Mesendoderm (in vitro differentiated cells): ENCODE results near the gene RBFOX1.

Source experiments
- DNase-seq: peaks from one replicate; pipeline ENCODE4 v3.0.0; 2013
- H2AK5ac ChIP-seq: 2 replicates; pipeline ENCODE4 v1.6.1; 2013; ENCODE audit warnings: low read length, inconsistent platforms
- H2BK120ac ChIP-seq: 2 replicates; pipeline ENCODE4 v1.6.1; 2013; ENCODE audit warnings: low read depth, mild to moderate bottlenecking, low read length, moderate library complexity, mixed read lengths
- H2BK15ac ChIP-seq: replicated peaks from 2 replicates; pipeline ENCODE4 v1.6.1; 2013; ENCODE audit warnings: low read depth, mild to moderate bottlenecking, moderate library complexity
- H2BK5ac ChIP-seq: 2 replicates; pipeline ENCODE4 v1.6.1; 2013; ENCODE audit warnings: low read length, inconsistent platforms
- H3K18ac ChIP-seq: 2 replicates; pipeline ENCODE4 v1.6.1; 2013; ENCODE audit warnings: mild to moderate bottlenecking, low read length, mixed read lengths
- H3K23ac ChIP-seq: one replicate; pipeline ENCODE4 v1.6.1; 2013; ENCODE audit warnings: low read length
- H3K27ac ChIP-seq: 2 replicates; pipeline ENCODE4 v1.5.1; 2013; ENCODE audit warnings: low read depth, mild to moderate bottlenecking, inconsistent platforms, low read length, moderate library complexity
- H3K27me3 ChIP-seq: 2 replicates; pipeline ENCODE4 v1.6.1; 2013; ENCODE audit warnings: low read length, control low read depth, mild to moderate bottlenecking, inconsistent platforms; ENCODE audit not compliant: insufficient read depth, poor library complexity
- H3K36me3 ChIP-seq: 2 replicates; pipeline ENCODE4 v1.6.1; 2013; ENCODE audit warnings: low read length, inconsistent platforms; ENCODE audit not compliant: control insufficient read depth, insufficient read depth
- H3K4ac ChIP-seq: one replicate; pipeline ENCODE4 v1.6.1; 2013; ENCODE audit warnings: low read depth, mild to moderate bottlenecking, low read length, moderate library complexity
- H3K4me1 ChIP-seq: 2 replicates; pipeline ENCODE4 v1.6.1; 2013; ENCODE audit warnings: low read depth, low read length, inconsistent platforms; ENCODE audit not compliant: control insufficient read depth
- H3K4me2 ChIP-seq: 2 replicates; pipeline ENCODE4 v1.6.1; 2013; ENCODE audit warnings: low read length
- H3K4me3 ChIP-seq: 2 replicates; pipeline ENCODE4 v1.5.1; 2013; ENCODE audit warnings: mild to moderate bottlenecking, low read length
- H3K56ac ChIP-seq: one replicate; pipeline ENCODE4 v1.6.1; 2013; ENCODE audit warnings: low read length
- H3K79me1 ChIP-seq: 2 replicates; pipeline ENCODE4 v1.6.1; 2013; ENCODE audit warnings: low read length, inconsistent platforms
- H3K79me2 ChIP-seq: 2 replicates; pipeline ENCODE4 v1.6.1; 2013; ENCODE audit warnings: mild to moderate bottlenecking, low read length; ENCODE audit not compliant: control insufficient read depth, insufficient read depth
- H3K9ac ChIP-seq: 2 replicates; pipeline ENCODE4 v1.6.1; 2013; ENCODE audit warnings: low read length, inconsistent platforms
- H4K5ac ChIP-seq: one replicate; pipeline ENCODE4 v1.6.1; 2013; ENCODE audit warnings: low read length
- H4K8ac ChIP-seq: one replicate; pipeline ENCODE4 v1.6.1; 2013; ENCODE audit warnings: low read depth, mild to moderate bottlenecking, control low read depth, low read length, moderate library complexity
- WGBS: extraction: QIAGEN DNeasy Blood & Tissue Kit; methylation state at CpG from one replicate; pipeline ENCODE4 v1.1.7; 2013; ENCODE audit warnings: low lambda C conversion rate, missing lambda C conversion rate; ENCODE audit not compliant: insufficient coverage; ENCODE audit errors: extremely low coverage; 5-methylcytosine and 5-hydroxymethylcytosine counted together

Gene RBFOX1

DNA sequence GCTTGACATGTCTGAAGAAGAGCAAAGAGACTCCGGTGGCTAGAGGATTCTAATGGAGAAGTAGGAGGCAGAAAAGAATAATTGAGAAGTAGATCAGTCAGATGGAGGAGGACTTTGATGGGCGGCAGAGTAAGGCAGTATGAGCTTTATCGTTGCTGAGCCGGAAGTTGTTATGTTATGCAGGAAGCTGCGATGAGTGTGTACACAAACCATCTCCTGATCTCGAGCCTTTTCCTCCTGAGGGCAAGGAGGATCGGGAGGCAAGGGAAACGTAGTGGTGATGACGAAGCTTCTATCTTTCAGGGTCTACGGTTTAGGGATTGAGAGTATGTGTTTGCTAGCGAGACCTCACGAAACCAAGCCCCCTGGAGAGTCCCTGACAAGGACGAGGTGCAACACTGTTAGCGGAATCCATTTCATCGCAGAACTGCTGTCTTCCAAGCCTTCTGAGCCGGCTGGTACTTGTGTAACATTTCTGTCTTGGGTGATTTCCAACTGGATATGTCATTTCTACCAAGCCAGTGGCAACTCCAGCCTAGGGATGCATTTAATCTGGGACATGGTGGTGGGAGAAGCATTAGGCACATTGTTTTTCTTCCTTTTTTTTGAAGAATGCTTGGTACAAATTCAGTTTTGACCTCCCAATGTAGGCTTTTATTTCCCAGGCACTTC lies 45.5 kb downstream of the RBFOX1 start:
- Histone ChIP-seq H2BK15ac (no peak overlapping the region), H3K4ac (no peak overlapping the region), H3K36me3 (no peaks in the 10 kb centered on the region), H3K23ac (no peak overlapping the region), H4K8ac (no peak overlapping the region), H4K5ac (no peak overlapping the region), H3K4me1 (no peaks in the 10 kb centered on the region), H3K27me3 (no peaks in the 10 kb centered on the region), H3K27ac (no peak overlapping the region), H2BK5ac (no peak overlapping the region), H2AK5ac (no peak overlapping the region), H2BK120ac (no peak overlapping the region), H3K79me1 (no peaks in the 10 kb centered on the region), H3K18ac (no peak overlapping the region), H3K9ac (no peak overlapping the region), H3K79me2 (no peaks in the 10 kb centered on the region), H3K56ac (no peak overlapping the region), H3K4me3 (no peak overlapping the region), H3K4me2 (no peak overlapping the region)
- no peak for DNase-seq
- WGBS, result no CpG with 5 or more reads among the region's 16 CpGs

DNA sequence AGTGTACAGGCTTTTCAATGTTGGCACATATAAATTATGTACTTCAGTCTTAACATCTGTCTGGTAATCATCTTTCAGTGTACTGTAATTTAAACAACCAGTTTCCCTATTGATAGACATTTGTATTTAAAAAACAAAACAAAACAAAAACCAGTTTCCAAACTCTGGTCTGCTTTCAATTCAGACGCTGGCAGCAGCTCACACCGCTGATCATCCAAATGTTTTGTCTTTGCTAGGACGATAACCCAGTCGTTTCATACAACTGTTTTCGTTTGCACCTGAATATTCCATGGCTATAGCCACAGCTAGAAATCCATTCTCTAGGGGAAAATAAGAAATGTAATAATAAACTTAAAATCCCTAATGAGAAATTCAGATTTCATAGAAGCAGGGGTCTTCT lies 47.8 kb downstream of the RBFOX1 start:
- no peak overlapping the region for H3K23ac ChIP-seq
- no peak overlapping the region for H3K9ac ChIP-seq
- no peak overlapping the region for H4K5ac ChIP-seq
- no peaks in the 10 kb centered on the region for H3K36me3 ChIP-seq
- no peak overlapping the region for H3K4me2 ChIP-seq
- no peak overlapping the region for H2AK5ac ChIP-seq
- no peak overlapping the region for H3K4me3 ChIP-seq
- H2BK15ac ChIP-seq, result no peak overlapping the region
- no peaks in the 10 kb centered on the region for H3K4me1 ChIP-seq
- H3K27ac ChIP-seq, result no peak overlapping the region
- DNase-seq, result no peak
- H4K8ac ChIP-seq, result no peak overlapping the region
- H2BK120ac ChIP-seq, result no peak overlapping the region
- H3K56ac ChIP-seq, result no peak overlapping the region
- no peaks in the 10 kb centered on the region for H3K79me2 ChIP-seq
- H3K27me3 ChIP-seq, result no peaks in the 10 kb centered on the region
- no CpG with 5 or more reads among the region's 5 CpGs for WGBS
- no peaks in the 10 kb centered on the region for H3K79me1 ChIP-seq
- H3K4ac ChIP-seq, result no peak overlapping the region
- no peak overlapping the region for H2BK5ac ChIP-seq
- no peak overlapping the region for H3K18ac ChIP-seq

DNA sequence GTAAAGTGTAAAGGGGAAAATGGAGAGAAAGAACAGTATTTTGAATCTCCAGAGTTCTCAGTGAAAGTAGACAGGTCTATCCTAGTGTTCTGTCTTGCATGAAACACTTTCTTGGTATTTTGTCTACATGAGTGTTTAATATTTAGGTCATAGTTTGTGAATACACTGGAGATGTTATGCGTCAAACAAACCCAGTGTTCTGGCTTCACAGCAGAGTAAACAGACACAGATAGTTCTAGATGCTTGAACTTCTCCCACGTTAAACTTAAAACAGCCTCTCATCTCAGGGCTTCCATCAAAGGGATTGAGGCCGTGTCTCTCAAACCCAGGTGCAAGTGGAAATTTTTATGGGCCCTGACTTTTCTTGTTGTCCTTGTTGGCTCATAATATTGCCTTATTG lies 48.3 kb downstream of the RBFOX1 start:
- no peak overlapping the region for H3K56ac ChIP-seq
- no peaks in the 10 kb centered on the region for H3K36me3 ChIP-seq
- no peak overlapping the region for H4K5ac ChIP-seq
- no peak overlapping the region for H2BK15ac ChIP-seq
- H3K4ac ChIP-seq, result no peak overlapping the region
- no peak overlapping the region for H3K9ac ChIP-seq
- no peak overlapping the region for H4K8ac ChIP-seq
- no peak overlapping the region for H3K27ac ChIP-seq
- no peaks in the 10 kb centered on the region for H3K79me1 ChIP-seq
- no peaks in the 10 kb centered on the region for H3K79me2 ChIP-seq
- no peak overlapping the region for H3K23ac ChIP-seq
- H3K18ac ChIP-seq, result no peak overlapping the region
- no peaks in the 10 kb centered on the region for H3K27me3 ChIP-seq
- WGBS, result no CpG with 5 or more reads among the region's 3 CpGs
- H3K4me3 ChIP-seq, result no peak overlapping the region
- H3K4me1 ChIP-seq, result no peaks in the 10 kb centered on the region
- no peak for DNase-seq
- H2AK5ac ChIP-seq, result no peak overlapping the region
- no peak overlapping the region for H2BK120ac ChIP-seq
- H2BK5ac ChIP-seq, result no peak overlapping the region
- no peak overlapping the region for H3K4me2 ChIP-seq

DNA sequence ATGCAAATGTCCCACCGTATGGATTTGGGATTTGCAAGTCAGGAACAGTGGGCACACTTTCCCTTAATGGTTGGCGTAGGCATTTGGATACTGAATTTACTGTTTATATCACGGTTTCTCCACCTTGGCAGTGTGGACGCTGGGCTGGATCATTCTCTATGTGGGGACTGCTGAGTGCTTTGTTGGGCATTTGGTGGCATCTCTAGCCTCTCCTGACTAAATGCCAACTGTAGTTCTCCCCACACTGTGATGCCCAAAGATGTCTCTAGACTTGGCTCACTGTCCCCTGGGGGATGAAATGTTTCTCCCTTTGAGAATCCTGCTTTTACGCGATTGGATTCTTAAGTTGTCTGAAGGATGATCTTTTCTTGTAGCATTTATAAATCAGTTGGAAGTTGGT lies 49.0 kb downstream of the RBFOX1 start:
- no peak overlapping the region for H3K4me2 ChIP-seq
- no peak overlapping the region for H3K23ac ChIP-seq
- H3K18ac ChIP-seq, result no peak overlapping the region
- no CpG with 5 or more reads among the region's 6 CpGs for WGBS
- no peak overlapping the region for H3K56ac ChIP-seq
- no peak for DNase-seq
- H4K8ac ChIP-seq, result no peak overlapping the region
- no peak overlapping the region for H3K9ac ChIP-seq
- H2BK15ac ChIP-seq, result no peak overlapping the region
- no peak overlapping the region for H2BK120ac ChIP-seq
- H3K27ac ChIP-seq, result no peak overlapping the region
- H2BK5ac ChIP-seq, result no peak overlapping the region
- H2AK5ac ChIP-seq, result no peak overlapping the region
- H3K79me1 ChIP-seq, result no peaks in the 10 kb centered on the region
- H3K4ac ChIP-seq, result no peak overlapping the region
- no peaks in the 10 kb centered on the region for H3K79me2 ChIP-seq
- no peaks in the 10 kb centered on the region for H3K36me3 ChIP-seq
- H3K4me1 ChIP-seq, result no peaks in the 10 kb centered on the region
- no peak overlapping the region for H4K5ac ChIP-seq
- H3K27me3 ChIP-seq, result no peaks in the 10 kb centered on the region
- no peak overlapping the region for H3K4me3 ChIP-seq

DNA sequence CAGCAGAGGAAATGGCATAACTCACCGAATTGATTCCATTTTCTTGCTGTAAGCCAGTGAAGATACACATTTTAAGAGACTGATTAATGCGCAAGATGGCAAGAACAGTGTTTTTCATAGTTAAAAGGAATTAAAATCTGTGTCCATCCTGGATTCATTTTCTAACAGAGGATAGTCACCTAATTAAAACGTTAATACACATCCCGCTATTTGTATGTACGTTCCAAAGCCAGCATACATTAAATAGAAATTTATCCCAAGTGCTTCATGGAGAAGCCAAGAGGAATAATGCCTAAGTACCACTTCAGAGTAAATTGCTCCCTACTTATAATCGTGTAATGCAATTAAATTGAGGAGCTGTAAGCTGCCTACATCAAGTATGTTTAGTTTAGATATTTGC lies 49.9 kb downstream of the RBFOX1 start:
- no peak overlapping the region for H2BK120ac ChIP-seq
- H2AK5ac ChIP-seq, result no peak overlapping the region
- H3K36me3 ChIP-seq, result no peaks in the 10 kb centered on the region
- H3K4ac ChIP-seq, result no peak overlapping the region
- no peak for DNase-seq
- no peak overlapping the region for H2BK5ac ChIP-seq
- H4K8ac ChIP-seq, result no peak overlapping the region
- H3K27me3 ChIP-seq, result no peaks in the 10 kb centered on the region
- no peak overlapping the region for H3K27ac ChIP-seq
- no peak overlapping the region for H3K4me3 ChIP-seq
- no peak overlapping the region for H4K5ac ChIP-seq
- no peaks in the 10 kb centered on the region for H3K4me1 ChIP-seq
- no peak overlapping the region for H3K23ac ChIP-seq
- no peaks in the 10 kb centered on the region for H3K79me1 ChIP-seq
- no peak overlapping the region for H3K56ac ChIP-seq
- H3K9ac ChIP-seq, result no peak overlapping the region
- no peak overlapping the region for H3K4me2 ChIP-seq
- H3K79me2 ChIP-seq, result no peaks in the 10 kb centered on the region
- no CpG with 5 or more reads among the region's 6 CpGs for WGBS
- H3K18ac ChIP-seq, result no peak overlapping the region
- no peak overlapping the region for H2BK15ac ChIP-seq

DNA sequence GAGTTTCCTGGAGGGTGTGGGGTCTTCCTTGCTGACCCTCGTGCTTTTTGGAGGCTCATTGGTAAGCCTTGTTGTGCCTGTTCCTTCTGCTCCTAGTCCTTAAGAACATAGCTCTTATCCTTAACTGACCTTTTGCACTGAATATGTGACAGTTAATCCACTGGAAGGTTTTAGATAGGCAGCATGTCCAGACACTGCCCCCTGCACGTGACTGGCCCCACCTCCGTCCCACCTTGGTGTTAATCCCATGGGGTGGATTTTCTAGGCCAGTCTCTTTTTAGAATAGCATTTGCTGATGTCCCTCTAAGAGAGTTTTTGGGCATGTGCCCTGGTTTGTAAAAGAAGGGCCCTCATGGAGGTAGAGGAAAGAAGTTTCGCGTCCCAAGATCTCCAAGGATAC lies 58.3 kb downstream of the RBFOX1 start:
- Histone ChIP-seq H2BK120ac (no peak overlapping the region), H3K79me1 (no peaks in the 10 kb centered on the region), H3K79me2 (no peaks in the 10 kb centered on the region), H3K18ac (no peak overlapping the region), H3K27me3 (no peaks in the 10 kb centered on the region), H3K56ac (no peak overlapping the region), H2BK15ac (no peak overlapping the region), H3K4ac (no peak overlapping the region), H3K36me3 (no peaks in the 10 kb centered on the region), H4K8ac (no peak overlapping the region), H3K27ac (no peak overlapping the region), H2BK5ac (no peak overlapping the region), H2AK5ac (no peak overlapping the region), H3K9ac (no peak overlapping the region), H3K4me2 (no peak overlapping the region), H3K4me3 (no peak overlapping the region), H3K4me1 (no peaks in the 10 kb centered on the region), H4K5ac (no peak overlapping the region), H3K23ac (no peak overlapping the region)
- WGBS, result no CpG with 5 or more reads among the region's 5 CpGs
- no peak for DNase-seq
